ENCODE results near the gene STAG1.

DNA sequence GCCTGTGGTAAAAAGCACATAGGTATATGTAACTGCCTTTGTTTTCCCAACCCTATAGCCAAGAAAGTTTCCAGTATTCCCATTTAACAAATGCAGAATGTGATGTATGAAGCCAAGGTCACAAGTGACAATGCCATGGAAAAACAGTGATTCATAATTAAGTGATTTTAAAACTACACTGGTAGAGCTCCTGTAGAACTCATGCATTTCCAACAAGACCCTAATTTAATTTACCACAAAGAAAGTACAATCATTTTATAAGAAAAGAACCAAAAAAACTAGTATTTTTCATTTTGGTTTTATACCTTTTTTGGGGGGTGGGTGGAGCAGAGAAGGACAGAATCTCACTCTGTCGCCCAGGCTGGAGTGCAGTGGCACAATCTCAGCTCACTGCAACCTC lies 82.0 kb downstream of the STAG1 start:
- TF ChIP-seq, protein P1, sequence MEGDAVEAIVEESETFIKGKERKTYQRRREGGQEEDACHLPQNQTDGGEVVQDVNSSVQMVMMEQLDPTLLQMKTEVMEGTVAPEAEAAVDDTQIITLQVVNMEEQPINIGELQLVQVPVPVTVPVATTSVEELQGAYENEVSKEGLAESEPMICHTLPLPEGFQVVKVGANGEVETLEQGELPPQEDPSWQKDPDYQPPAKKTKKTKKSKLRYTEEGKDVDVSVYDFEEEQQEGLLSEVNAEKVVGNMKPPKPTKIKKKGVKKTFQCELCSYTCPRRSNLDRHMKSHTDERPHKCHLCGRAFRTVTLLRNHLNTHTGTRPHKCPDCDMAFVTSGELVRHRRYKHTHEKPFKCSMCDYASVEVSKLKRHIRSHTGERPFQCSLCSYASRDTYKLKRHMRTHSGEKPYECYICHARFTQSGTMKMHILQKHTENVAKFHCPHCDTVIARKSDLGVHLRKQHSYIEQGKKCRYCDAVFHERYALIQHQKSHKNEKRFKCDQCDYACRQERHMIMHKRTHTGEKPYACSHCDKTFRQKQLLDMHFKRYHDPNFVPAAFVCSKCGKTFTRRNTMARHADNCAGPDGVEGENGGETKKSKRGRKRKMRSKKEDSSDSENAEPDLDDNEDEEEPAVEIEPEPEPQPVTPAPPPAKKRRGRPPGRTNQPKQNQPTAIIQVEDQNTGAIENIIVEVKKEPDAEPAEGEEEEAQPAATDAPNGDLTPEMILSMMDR (conservative IDR thresholded peaks at IDR 0.05 in 1 of 2, IDR thresholded peaks at IDR 0.05 in 1 of 2; ENCODE audit: low read depth in 1 of 2, low read length in 2 of 2) = no peak
- TF ChIP-seq EZH2 (IDR thresholded peaks at IDR 0.05; ENCODE audit: low read length, missing control alignments) = no peak

Data from fibroblast of lung (primary cell).